IMR-90 (cell line): ENCODE measurements around the gene TRIM22. TPM values are rescaled to one million over a fixed set of nuclear protein-coding genes. Genes with fewer than 3 reads are reported as not detected.

ENCODE experiments used
- ATAC-seq: fragments of 200-7000 bp; cut with Tn5 transposase; 2 replicates; pipeline ENCODE4 v1.9.1; 2020; ENCODE audit warnings: low read depth, mild to moderate bottlenecking, moderate library complexity
- BruUV-seq: library from RNA; stranded (reverse); fragments of 400-500 nt; replicated peaks from 2 replicates; lab custom pipeline; 2021; lab: Mats Ljungman, UMichigan
- CTCF ChIA-PET: fragments of 300-600 bp; formaldehyde crosslinking; extraction: SDS; loops from one replicate; lab custom pipeline; 2021; ENCODE audit warnings: antibody characterized with exemption; lab: Yijun Ruan, JAX
- POLR2A ChIA-PET: fragments of 300-600 bp; sonication (Branson Sonifier 250); formaldehyde crosslinking; loops from one replicate; lab custom pipeline; 2022; ENCODE audit warnings: antibody characterized with exemption; ENCODE audit not compliant: unreplicated experiment; lab: Charles Lee
- DNase-seq: peaks from one replicate; pipeline ENCODE4 v3.0.0; 2013
- H2AFZ ChIP-seq: replicated peaks from 2 replicates; pipeline ENCODE3; 2013; ENCODE audit warnings: low read length, mild to moderate bottlenecking; ENCODE audit not compliant: poor library complexity
- H2AK5ac ChIP-seq: 2 replicates; pipeline ENCODE4 v1.6.1; 2013; ENCODE audit warnings: low read depth, low read length, inconsistent platforms
- H2AK9ac ChIP-seq: replicated peaks from 2 replicates; pipeline ENCODE3; 2013; ENCODE audit warnings: mild to moderate bottlenecking, low read depth, low read length, moderate library complexity; ENCODE audit not compliant: poor library complexity
- H2BK120ac ChIP-seq: 2 replicates; pipeline ENCODE4 v1.6.1; 2013; ENCODE audit warnings: low read depth, low read length, inconsistent platforms
- H2BK15ac ChIP-seq: 3 replicates; pipeline ENCODE4 v1.6.1; 2013; ENCODE audit warnings: low read depth, low read length, inconsistent platforms
- H2BK20ac ChIP-seq: 2 replicates; pipeline ENCODE4 v1.6.1; 2013; ENCODE audit warnings: low read depth, mild to moderate bottlenecking, inconsistent platforms, low read length, moderate library complexity
- H2BK5ac ChIP-seq: 2 replicates; pipeline ENCODE4 v1.6.1; 2013; ENCODE audit warnings: mild to moderate bottlenecking, low read depth, low read length, inconsistent platforms; ENCODE audit not compliant: poor library complexity, severe bottlenecking
- H3K14ac ChIP-seq: replicated peaks from 2 replicates; pipeline ENCODE4 v1.6.1; 2013; ENCODE audit warnings: low read depth, low read length, inconsistent platforms
- H3K18ac ChIP-seq: 2 replicates; pipeline ENCODE4 v1.6.1; 2013; ENCODE audit warnings: low read depth, low read length, control low read depth
- H3K23ac ChIP-seq: 2 replicates; pipeline ENCODE4 v1.6.1; 2013; ENCODE audit warnings: low read depth, low read length, inconsistent platforms
- H3K27ac ChIP-seq: 2 replicates; pipeline ENCODE4 v1.5.1; 2013; ENCODE audit warnings: mild to moderate bottlenecking, control low read depth, low read length; ENCODE audit not compliant: insufficient read depth
- H3K27me3 ChIP-seq: 2 replicates; pipeline ENCODE4 v1.6.1; 2013; ENCODE audit warnings: low read length; ENCODE audit not compliant: control insufficient read depth, insufficient read depth
- H3K36me3 ChIP-seq: 2 replicates; pipeline ENCODE4 v1.6.1; 2013; ENCODE audit warnings: low read length, mixed read lengths; ENCODE audit not compliant: control insufficient read depth, insufficient read depth
- H3K4ac ChIP-seq: 2 replicates; pipeline ENCODE4 v1.6.1; 2013; ENCODE audit warnings: low read depth, low read length, inconsistent platforms
- H3K4me1 ChIP-seq: 2 replicates; pipeline ENCODE4 v1.6.1; 2013; ENCODE audit warnings: low read length, mixed read lengths; ENCODE audit not compliant: control insufficient read depth, insufficient read depth
- H3K4me2 ChIP-seq: 2 replicates; pipeline ENCODE4 v1.6.1; 2013; ENCODE audit warnings: low read depth, mild to moderate bottlenecking, control low read depth, low read length, moderate library complexity
- H3K4me3 ChIP-seq: 2 replicates; pipeline ENCODE4 v1.5.1; 2013; ENCODE audit warnings: low read depth, mild to moderate bottlenecking, control low read depth, low read length, moderate library complexity; ENCODE audit not compliant: insufficient read depth
- H3K56ac ChIP-seq: 2 replicates; pipeline ENCODE4 v1.6.1; 2013; ENCODE audit warnings: low read length, inconsistent platforms; ENCODE audit not compliant: insufficient read depth; ENCODE audit errors: extremely low read depth
- H3K79me1 ChIP-seq, 2 experiments: 2 replicates each; pipeline ENCODE4 v1.6.1; 2013; ENCODE audit warnings: low read length in 2 of 2, inconsistent platforms in 1 of 2, low read depth in 1 of 2
- H3K9ac ChIP-seq: 2 replicates; pipeline ENCODE4 v1.6.1; 2013; ENCODE audit warnings: low read depth, low read length, control low read depth
- H3K9me1 ChIP-seq: 2 replicates; pipeline ENCODE4 v1.6.1; 2013; ENCODE audit warnings: low read length, inconsistent platforms; ENCODE audit not compliant: insufficient read depth
- H3K9me3 ChIP-seq: 2 replicates; pipeline ENCODE4 v1.6.1; 2013; ENCODE audit warnings: low read length; ENCODE audit not compliant: control insufficient read depth, insufficient read depth
- H4K20me1 ChIP-seq: 2 replicates; pipeline ENCODE4 v1.6.1; 2013; ENCODE audit warnings: low read length, inconsistent platforms; ENCODE audit not compliant: insufficient read depth
- H4K5ac ChIP-seq: 2 replicates; pipeline ENCODE4 v1.6.1; 2013; ENCODE audit warnings: mild to moderate bottlenecking, low read depth, low read length, control low read depth
- H4K8ac ChIP-seq, 2 experiments: 2 replicates each; pipeline ENCODE4 v1.6.1; 2013; ENCODE audit warnings: low read depth in 2 of 2, low read length in 2 of 2, control low read depth in 1 of 2, inconsistent platforms in 1 of 2
- H4K91ac ChIP-seq: 2 replicates; pipeline ENCODE4 v1.6.1; 2013; ENCODE audit warnings: low read depth, low read length, inconsistent platforms; ENCODE audit not compliant: insufficient read depth
- CEBPB ChIP-seq: IDR thresholded peaks from 2 replicates; pipeline ENCODE4 v1.6.1; 2012; ENCODE audit warnings: low read depth, low read length, improper control_type of control experiment
- CHD1 ChIP-seq: IDR thresholded peaks from 2 replicates; pipeline ENCODE4 v1.6.1; 2012; ENCODE audit warnings: low read depth, low read length, improper control_type of control experiment
- CTCF ChIP-seq: conservative IDR thresholded peaks from 2 replicates; pipeline ENCODE4 v1.5.1; 2012; ENCODE audit warnings: mild to moderate bottlenecking, low read depth, low read length, improper control_type of control experiment
- FOS ChIP-seq: fragments of 150-350 bp; IDR thresholded peaks from 2 replicates; pipeline ENCODE4 v1.6.1; 2016; ENCODE audit warnings: low read depth, low read length
- MAFK ChIP-seq: IDR thresholded peaks from 2 replicates; pipeline ENCODE4 v1.6.1; 2012; ENCODE audit warnings: low read depth, low read length, improper control_type of control experiment
- MAZ ChIP-seq: IDR thresholded peaks from 2 replicates; pipeline ENCODE4 v1.6.1; 2012; ENCODE audit warnings: low read depth, mild to moderate bottlenecking, low read length, improper control_type of control experiment, moderate library complexity, borderline replicate concordance
- MXI1 ChIP-seq: IDR thresholded peaks from 2 replicates; pipeline ENCODE4 v1.6.1; 2012; ENCODE audit warnings: low read depth, mild to moderate bottlenecking, low read length, moderate library complexity, borderline replicate concordance
- POLR2A ChIP-seq: IDR thresholded peaks from 2 replicates; pipeline ENCODE4 v1.6.1; 2012; ENCODE audit warnings: mild to moderate bottlenecking, low read depth, low read length
- RAD21 ChIP-seq: IDR thresholded peaks from 2 replicates; pipeline ENCODE4 v1.6.1; 2012; ENCODE audit warnings: low read length, improper control_type of control experiment
- RFX5 ChIP-seq: IDR thresholded peaks from 2 replicates; pipeline ENCODE4 v1.8.0; 2012; ENCODE audit warnings: low read depth, mild to moderate bottlenecking, low read length, moderate library complexity
- SMC3 ChIP-seq: fragments of 150-350 bp; IDR thresholded peaks from 2 replicates; pipeline ENCODE4 v1.6.1; 2016; ENCODE audit warnings: low read depth, mild to moderate bottlenecking, antibody characterized with exemption, low read length, moderate library complexity
- WGBS, 2 experiments: methylation state at CpG; one replicate each; pipeline versions ENCODE4 v1.1.5 to v1.1.7; 2013; ENCODE audit warnings: missing lambda C conversion rate in 2 of 2; ENCODE audit not compliant: insufficient read length in 1 of 2; ENCODE audit errors: extremely low coverage in 2 of 2; 5-methylcytosine and 5-hydroxymethylcytosine counted together
- dilution Hi-C: fragments of 300-500 bp; cut with HindIII; formaldehyde crosslinking; loops from one replicate; pipeline ENCODE4 v1.14.3; 2018; ENCODE audit warnings: low sequenced_read_pairs; ENCODE audit not compliant: unreplicated experiment
- in situ Hi-C: fragments of 300-500 bp; cut with MboI; formaldehyde crosslinking; loops from 3 replicates; pipeline ENCODE4 v1.14.3; 2019; ENCODE audit warnings: low sequenced_read_pairs, inconsistent platforms, mixed read lengths
- intact Hi-C: fragments of 100-400 bp; cut with micrococcal nuclease; formaldehyde crosslinking; loops from 2 replicates; pipeline ENCODE4 v1.10.0; 2022
- polyA plus RNA-seq, 3 experiments: library from polyadenylated mRNA; depleted of rRNA; stranded (reverse); fragments of >200 nt; gene quantifications; 2 replicates each; pipeline ENCODE4 v1.2.3, GENCODE V29; 2012; ENCODE audit warnings: low replicate concordance in 1 of 3
- total RNA-seq: library from RNA; depleted of rRNA; stranded (reverse); fragments of >200 nt; gene quantifications from 2 replicates; pipeline ENCODE4 v1.2.3, GENCODE V29; 2012

TRIM22 gene
- total and polyA plus RNA-seq, 2 of the 4 experiments (the other 2 are of a cell fraction), result 43.6 to 46.8 TPM

GRCh38 chr11:5665051-5665570 is 24.5 kb upstream of the TRIM22 start:
- TF ChIP-seq CTCF (no peak), RFX5 (no peak), RAD21 (no peak), MAFK (no peak), FOS (no peak), SMC3 (no peak), MAZ (no peak), CHD1 (no peak), MXI1 (no peak), POLR2A (no peak), CEBPB (no peak)
- dilution Hi-C loops, result no loop called here
- no peak overlapping the region for H2BK5ac ChIP-seq
- H2BK20ac ChIP-seq, result no peak overlapping the region
- H3K4ac ChIP-seq, result no peak overlapping the region
- H4K20me1 ChIP-seq, result no peaks in the 10 kb centered on the region
- ChIA-PET CTCF (interaction anchor here (1.0 kb wide), 1 partner anchor 63 kb away, joined by 3 read pairs; no protein-coding TSS in a partner anchor), POLR2A (no interaction called here)
- no TSS peak for BruUV-seq
- H2AK5ac ChIP-seq, result no peak overlapping the region
- intact Hi-C loops, result no loop called here
- H3K23ac ChIP-seq, result no peak overlapping the region
- no peaks in the 10 kb centered on the region; the same call in 1 of the 2 replicates for H3K4me1 ChIP-seq
- H3K27me3 ChIP-seq, result no peaks in the 10 kb centered on the region
- H2AK9ac ChIP-seq, result no peak overlapping the region
- H3K4me3 ChIP-seq, result no peak overlapping the region
- no peak overlapping the region for H3K14ac ChIP-seq
- WGBS, 2 experiments, result 100% methylated on average over 1 of the region's 4 CpGs; no CpG with 5 or more reads in 1 of the 2 experiments
- H3K4me2 ChIP-seq, result no peak overlapping the region
- peaks cover 0 to 7% of the 10 kb centered on the region in 2 experiments; a peak in 3 of 4 replicates for H3K79me1 ChIP-seq
- DNase-seq, result no peak
- H3K27ac ChIP-seq, result no peak overlapping the region
- H3K9ac ChIP-seq, result no peak overlapping the region
- no peak overlapping the region for H4K8ac ChIP-seq
- H2AFZ ChIP-seq, result no peak overlapping the region
- H3K9me3 ChIP-seq, result no peaks in the 10 kb centered on the region
- H3K18ac ChIP-seq, result no peak overlapping the region
- no peaks in the 10 kb centered on the region for H3K9me1 ChIP-seq
- H3K36me3 ChIP-seq, result peaks cover 23% of the 10 kb centered on the region
- in situ Hi-C loops, result no loop called here
- H4K91ac ChIP-seq, result no peak overlapping the region
- ATAC-seq, result no peak
- no peak overlapping the region for H2BK15ac ChIP-seq
- no peak overlapping the region for H4K5ac ChIP-seq
- H3K56ac ChIP-seq, result no peak overlapping the region
- no peak overlapping the region for H2BK120ac ChIP-seq
